GM20000 (cell line): Measurements from ENCODE around the gene TPRG1.

Experiments used
- DNase-seq: peaks from one replicate; pipeline ENCODE4 v3.0.0; 2012; ENCODE audit warnings: low spot score
- CTCF ChIP-seq: IDR thresholded peaks from 2 replicates; pipeline ENCODE4 v1.5.1; 2012; ENCODE audit warnings: mild to moderate bottlenecking, control low read depth; ENCODE audit errors: extremely low read depth, missing control alignments

Gene TPRG1

GRCh38 chr3:189137416-189137815, 34.4 kb upstream of the TPRG1 start:
- no peak for DNase-seq

GRCh38 chr3:189138901-189139610, 32.7 kb upstream of the TPRG1 start:
- DNase-seq: no peak

More at GRCh38 chr3:189137416-189137815, 34.4 kb upstream of the TPRG1 start:
- TF ChIP-seq CTCF: no peak

GRCh38 chr3:189139611-189139940, 32.2 kb upstream of the TPRG1 start:
- TF ChIP-seq CTCF: no peak
- DNase-seq: no peak

More at GRCh38 chr3:189138901-189139610, 32.7 kb upstream of the TPRG1 start:
- no peak for TF ChIP-seq CTCF

DNA sequence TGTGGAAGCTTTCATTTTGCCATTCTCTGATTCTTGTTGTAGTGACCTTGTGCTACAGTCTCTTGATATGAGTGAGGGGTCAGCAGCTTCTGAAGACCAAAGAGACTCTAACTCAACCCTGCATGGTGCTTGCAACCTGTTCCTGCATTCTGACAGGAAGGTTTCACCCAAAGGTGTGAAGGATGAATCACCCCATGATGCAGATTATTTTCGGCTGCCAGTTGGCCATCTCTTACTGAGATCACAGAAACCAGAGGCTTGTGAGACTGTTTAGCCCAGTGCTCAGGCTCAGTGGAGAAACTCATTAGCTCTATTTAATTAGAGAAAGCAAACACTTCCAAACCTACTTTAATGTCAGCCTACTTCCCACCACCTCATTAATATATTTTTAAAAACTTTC, 29.2 kb upstream of the TPRG1 start:
- TF ChIP-seq CTCF: no peak

DNA sequence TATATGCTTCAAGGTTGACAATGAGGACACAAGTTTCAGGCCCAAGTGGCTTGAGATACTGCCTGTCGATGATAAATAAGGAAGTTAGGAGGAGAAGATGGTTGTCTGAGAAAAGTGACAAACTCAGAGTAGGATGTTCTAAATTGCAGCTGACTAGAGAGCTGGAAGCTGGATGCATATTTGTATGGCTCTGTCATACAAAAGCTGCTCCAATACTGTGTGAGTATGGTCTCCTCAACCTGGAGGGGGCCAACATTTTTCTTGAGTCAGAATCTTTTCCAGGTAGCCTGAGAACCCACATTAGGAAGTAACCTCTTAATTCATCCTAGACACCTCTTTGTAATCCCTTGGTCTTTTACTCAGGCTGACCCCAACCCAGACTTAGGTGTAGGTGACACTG, 28.4 kb upstream of the TPRG1 start:
- no peak for TF ChIP-seq CTCF
- no peak for DNase-seq

More for the DNA sequence above, 29.2 kb upstream of the TPRG1 start:
- no peak for DNase-seq

DNA sequence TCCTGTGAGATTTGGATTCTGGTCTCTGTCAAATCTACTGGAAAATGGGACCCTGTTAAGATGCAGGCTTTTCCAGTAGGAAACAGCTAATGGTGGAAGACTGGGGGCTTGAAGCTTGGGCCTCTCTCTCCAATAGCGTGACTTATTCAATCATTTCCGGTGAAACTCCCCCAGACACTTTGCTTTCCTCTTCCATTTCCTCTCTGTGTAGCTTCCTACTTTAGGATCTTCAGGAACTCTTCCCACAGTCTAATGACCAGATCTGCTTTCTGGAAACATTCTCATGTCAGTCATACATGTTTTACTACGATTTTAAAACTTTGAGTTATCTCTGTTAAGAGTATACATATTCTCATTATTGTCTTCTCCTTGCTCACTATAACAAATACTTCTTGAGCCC, 28.0 kb upstream of the TPRG1 start:
- no peak for TF ChIP-seq CTCF
- DNase-seq: no peak

DNA sequence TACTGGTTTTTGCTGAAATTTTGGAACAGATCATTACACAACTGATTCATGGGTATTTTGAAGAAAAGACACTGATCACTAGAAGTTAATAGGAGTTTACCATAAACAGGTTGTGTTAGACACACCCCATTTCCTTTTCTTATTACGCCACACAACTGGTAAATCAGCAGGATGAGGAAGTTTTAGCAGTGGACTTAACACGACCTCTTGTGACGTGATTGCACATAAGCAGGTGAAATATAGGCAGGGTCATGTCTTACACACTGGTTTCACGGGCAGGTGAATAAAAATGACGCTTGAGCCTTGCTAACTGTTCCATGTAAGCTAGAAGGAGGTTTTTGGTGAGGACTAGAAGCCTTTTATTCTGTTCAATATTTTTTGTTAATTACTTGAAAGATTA, 27.1 kb upstream of the TPRG1 start:
- no peak for DNase-seq
- no peak for TF ChIP-seq CTCF
